ENCODE measurements around the gene TMEM240.

DNA sequence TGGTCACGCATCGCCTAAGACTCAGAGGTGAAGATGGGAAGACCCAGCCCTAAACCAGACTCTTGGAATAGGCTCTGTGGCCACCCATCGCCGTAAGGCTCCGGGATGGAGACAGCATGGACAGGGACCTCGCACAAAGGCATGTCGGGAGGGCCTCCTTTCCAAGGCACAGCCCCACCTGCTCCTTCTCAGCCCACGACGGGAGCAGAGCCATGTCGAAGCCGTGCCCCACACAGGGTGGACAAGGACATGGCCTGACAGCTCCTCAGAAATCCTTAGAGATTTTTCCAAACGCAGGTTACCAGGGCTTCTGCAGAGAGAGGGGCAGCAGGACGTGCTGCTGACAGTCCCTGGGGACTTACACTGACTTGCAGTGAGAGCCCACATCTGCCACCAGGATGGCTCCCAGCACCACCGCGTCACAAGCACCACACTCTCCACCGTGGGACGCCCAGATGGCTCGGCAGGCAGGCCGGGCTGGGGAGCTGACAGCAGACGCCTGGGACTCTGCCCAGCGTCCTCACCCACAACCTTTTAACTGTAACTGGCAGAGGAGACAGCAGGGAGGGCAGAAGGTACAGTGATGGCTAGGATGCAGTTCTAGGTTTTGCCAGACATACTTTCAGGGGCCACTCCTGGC, 22.3 kb upstream of the TMEM240 start:
- no peak for TF ChIP-seq USF1 (IDR thresholded peaks at IDR 0.05)
- TF ChIP-seq CREB1 (IDR thresholded peaks at IDR 0.05; ENCODE audit: low read depth) = no peak
- TF ChIP-seq TCF12 (IDR thresholded peaks at IDR 0.05; ENCODE audit: low read depth) = no peak
- no peak for TF ChIP-seq CEBPB (IDR thresholded peaks at IDR 0.05)
- TF ChIP-seq EP300 (IDR thresholded peaks at IDR 0.05; ENCODE audit: borderline replicate concordance) = no peak
